ENCODE data around the gene C19orf85.

C19orf85 gene

DNA sequence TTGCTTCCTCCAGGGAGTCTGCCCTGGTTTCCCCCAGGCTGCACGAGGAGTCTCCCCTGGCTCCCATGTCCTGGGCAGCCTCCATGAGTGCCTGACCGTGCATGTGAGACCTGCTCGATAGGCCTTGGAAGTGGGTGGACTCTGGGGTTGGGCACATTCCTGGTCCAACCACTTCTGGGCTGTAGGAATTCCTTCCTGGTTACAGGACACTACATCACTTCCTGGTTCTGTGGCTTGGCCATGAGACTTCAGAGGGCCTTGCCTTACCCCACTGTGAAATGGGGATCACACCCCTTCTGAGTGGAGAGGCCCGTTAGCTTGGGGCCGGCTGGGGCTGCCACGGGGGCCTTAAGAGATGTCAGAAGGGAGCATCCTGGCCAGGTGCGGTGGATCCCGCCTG, 7.9 kb upstream of the C19orf85 start:
- DNase-seq, result no peak
- Histone ChIP-seq H3K4me1 (peaks cover 0 to 21% (median 7%) of the 10 kb centered on the region in 4 donors), H3K27me3 (peaks cover 0 to 12% of the 10 kb centered on the region in 2 donors), H3K36me3 (no peaks in the 10 kb centered on the region), H3K27ac (no peak overlapping the region), H3K9me3 (no peaks in the 10 kb centered on the region), H3K4me3 (no peak overlapping the region)
- intact Hi-C loops (cut with DNase I; ENCODE audit: low total_unique reads), result no loop called here
- TF ChIP-seq CTCF (IDR thresholded peaks at IDR 0.05), result no peak

DNA sequence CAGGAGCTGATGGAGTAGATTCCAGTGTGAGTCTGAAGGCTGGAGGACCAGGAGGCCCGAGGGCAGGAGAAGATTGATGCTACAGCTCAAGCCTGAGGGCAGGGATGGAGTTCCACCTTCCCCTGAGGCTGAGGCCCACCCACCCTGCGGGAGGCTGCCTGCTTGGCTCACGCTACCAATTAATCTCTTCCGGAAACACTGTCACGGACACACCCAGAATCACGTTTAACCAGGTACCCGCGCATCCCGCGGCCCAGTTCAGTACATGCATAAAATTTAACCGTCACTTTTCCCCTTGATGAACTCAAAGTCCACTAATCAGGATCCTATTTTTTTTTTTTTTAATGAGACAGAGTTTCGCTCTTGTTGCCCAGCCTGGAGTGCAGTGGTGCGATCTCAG, 6.7 kb upstream of the C19orf85 start:
- no peaks in the 10 kb centered on the region for H3K9me3 ChIP-seq
- DNase-seq, result no peak
- H3K4me3 ChIP-seq, result no peak overlapping the region
- H3K27ac ChIP-seq, result no peak overlapping the region
- H3K4me1 ChIP-seq, result peaks cover 0 to 20% (median 6%) of the 10 kb centered on the region in 4 donors
- peaks cover 0 to 12% of the 10 kb centered on the region in 2 donors for H3K27me3 ChIP-seq
- no peaks in the 10 kb centered on the region for H3K36me3 ChIP-seq
- intact Hi-C loops (cut with DNase I; ENCODE audit: low total_unique reads), result no loop called here
- TF ChIP-seq CTCF (IDR thresholded peaks at IDR 0.05), result no peak

DNA sequence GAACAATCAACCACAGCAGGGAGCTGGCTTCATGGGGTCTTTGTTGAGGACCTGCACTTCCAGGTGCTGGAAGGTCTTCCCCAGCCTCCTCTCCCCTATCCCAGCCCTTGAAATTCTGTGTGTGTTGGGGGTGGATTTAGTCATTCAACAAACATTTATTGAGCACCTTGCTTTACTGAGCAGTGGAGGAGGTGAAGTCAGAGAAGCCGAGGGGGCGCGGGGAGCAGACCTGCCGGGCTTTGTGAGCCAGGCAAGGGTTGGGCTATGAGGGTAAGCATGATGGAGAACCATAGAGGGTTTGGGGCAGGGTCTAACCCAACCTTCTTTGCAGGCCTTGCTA, 3.5 kb upstream of the C19orf85 start:
- intact Hi-C loops (cut with DNase I; ENCODE audit: low total_unique reads), result no loop called here

GRCh38 chr19:55467236-55468053, 2.9 kb upstream of the C19orf85 start:
- Histone ChIP-seq H3K36me3 (no peaks in the 10 kb centered on the region), H3K4me1 (peaks cover 0 to 9% (median 3%) of the 10 kb centered on the region in 4 donors), H3K9me3 (no peaks in the 10 kb centered on the region), H3K4me3 (no peak overlapping the region), H3K27ac (no peak overlapping the region), H3K27me3 (peaks cover 0 to 1% of the 10 kb centered on the region in 2 donors)
- peak; percentile 69 to 81 for DNase-seq
- TF ChIP-seq CTCF (IDR thresholded peaks at IDR 0.05), result peak; percentile 93 to 98
- intact Hi-C loops (cut with DNase I; ENCODE audit: low total_unique reads), result loop anchor here (2.0 kb wide), 1 partner anchor 37 kb away; no protein-coding TSS in a partner anchor

More for the DNA sequence above, 3.5 kb upstream of the C19orf85 start:
- no peak overlapping the region for H3K4me3 ChIP-seq
- H3K9me3 ChIP-seq, result no peaks in the 10 kb centered on the region
- H3K27me3 ChIP-seq, result peaks cover 0 to 5% of the 10 kb centered on the region in 2 donors
- H3K36me3 ChIP-seq, result no peaks in the 10 kb centered on the region
- peak in 1 of 2 donors; percentile 64 for DNase-seq
- no peak for TF ChIP-seq CTCF (IDR thresholded peaks at IDR 0.05)
- H3K4me1 ChIP-seq, result peaks cover 0 to 9% (median 3%) of the 10 kb centered on the region in 4 donors
- no peak overlapping the region for H3K27ac ChIP-seq

- no peak overlapping the region for H3K4me3 ChIP-seq
- H3K27me3 ChIP-seq, result no peaks in the 10 kb centered on the region
- no peak for TF ChIP-seq CTCF (IDR thresholded peaks at IDR 0.05)
- H3K36me3 ChIP-seq, result no peaks in the 10 kb centered on the region
- intact Hi-C loops (cut with DNase I; ENCODE audit: low total_unique reads), result loop anchor here (2.0 kb wide), 1 partner anchor 39 kb away; no protein-coding TSS in a partner anchor
- DNase-seq, result no peak
- no peak overlapping the region for H3K27ac ChIP-seq
- H3K4me1 ChIP-seq, result peaks cover 0 to 12% (median 6%) of the 10 kb centered on the region in 4 donors
- no peaks in the 10 kb centered on the region for H3K9me3 ChIP-seq
Measured at GRCh38 chr19:55466241-55466614, 1.7 kb upstream of the C19orf85 start.

Measured in tibial artery (tissue), 4 donors.